Islet precursor cell (in vitro differentiated cells): ENCODE results near the gene FEM1B.

ENCODE experiments used
- DNase-seq: peaks from one replicate; pipeline ENCODE4 v3.0.0-alpha.2; 2018

Gene FEM1B

GRCh38 chr15:68261241-68261640, 16.3 kb upstream of the FEM1B start:
- DNase-seq, result no peak

DNA sequence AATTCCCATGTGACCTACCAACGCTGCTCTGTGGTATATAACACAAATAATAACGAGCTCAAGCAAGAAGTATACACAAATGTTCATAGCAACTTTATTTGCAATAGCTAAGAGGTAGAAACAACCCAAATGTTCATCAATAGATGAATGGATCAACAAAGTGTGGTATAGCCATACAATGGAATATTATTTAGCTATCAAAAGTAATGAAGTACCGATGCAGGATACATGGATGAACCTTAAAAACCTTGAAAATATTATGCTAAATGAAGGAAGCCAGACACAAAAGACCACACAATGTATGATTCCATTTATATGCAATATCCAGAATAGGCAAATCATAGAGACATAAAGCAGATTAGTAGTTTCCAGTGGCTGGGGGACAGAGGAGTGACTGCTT, 15.6 kb upstream of the FEM1B start:
- DNase-seq, result no peak

- DNase-seq, result no peak
Observed at GRCh38 chr15:68262514-68263356, 14.8 kb upstream of the FEM1B start.

GRCh38 chr15:68264282-68264681, 13.3 kb upstream of the FEM1B start:
- no peak for DNase-seq

- no peak for DNase-seq
Observed at GRCh38 chr15:68265081-68265480, 12.5 kb upstream of the FEM1B start.

DNA sequence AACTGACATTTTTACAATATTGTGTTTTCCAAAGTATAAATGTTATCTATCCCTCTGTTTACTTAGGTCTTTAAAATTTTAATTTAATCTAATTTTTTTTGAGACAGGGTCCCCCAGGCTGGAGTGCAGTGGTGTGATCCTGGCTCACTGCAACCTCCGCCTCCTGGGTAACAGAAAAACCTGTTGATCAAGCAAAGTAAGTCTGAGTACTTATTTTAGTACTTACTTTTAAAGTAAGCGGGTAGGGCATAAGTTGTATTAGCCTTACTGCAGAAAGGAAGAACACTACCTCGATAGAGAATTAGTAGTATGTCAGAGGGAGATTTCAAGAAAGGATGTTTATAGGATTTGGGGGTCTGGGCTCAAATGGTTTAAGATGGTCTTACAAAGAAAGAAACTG, 11.9 kb upstream of the FEM1B start:
- no peak for DNase-seq

DNA sequence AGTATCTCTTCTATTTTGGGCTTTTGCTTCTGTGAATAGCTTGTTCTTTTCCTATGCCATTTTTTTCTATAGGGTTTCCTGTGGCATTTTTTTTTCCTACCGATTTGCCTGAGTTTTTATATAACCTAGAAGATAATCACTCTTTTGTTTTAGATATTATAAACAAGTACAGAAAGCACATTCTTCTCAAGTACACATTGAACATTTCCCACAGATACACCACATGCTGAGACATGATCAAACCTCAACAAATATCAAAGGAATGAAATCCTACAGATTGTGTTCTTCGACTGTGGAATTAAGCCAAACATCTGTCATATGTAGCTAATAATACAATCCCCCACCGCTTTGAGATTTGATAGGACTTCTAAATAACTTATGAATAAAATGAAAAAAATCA, 9.1 kb upstream of the FEM1B start:
- no peak for DNase-seq

GRCh38 chr15:68271854-68272471, 5.6 kb upstream of the FEM1B start:
- DNase-seq, result peak; percentile 99

- no peak for DNase-seq
Observed at GRCh38 chr15:68272721-68273271, 4.7 kb upstream of the FEM1B start.

GRCh38 chr15:68274201-68274848, 3.2 kb upstream of the FEM1B start:
- DNase-seq, result no peak

GRCh38 chr15:68275165-68275746, 2.3 kb upstream of the FEM1B start:
- DNase-seq, result no peak

GRCh38 chr15:68276668-68277067, 877 bp upstream of the FEM1B start:
- no peak for DNase-seq

DNA sequence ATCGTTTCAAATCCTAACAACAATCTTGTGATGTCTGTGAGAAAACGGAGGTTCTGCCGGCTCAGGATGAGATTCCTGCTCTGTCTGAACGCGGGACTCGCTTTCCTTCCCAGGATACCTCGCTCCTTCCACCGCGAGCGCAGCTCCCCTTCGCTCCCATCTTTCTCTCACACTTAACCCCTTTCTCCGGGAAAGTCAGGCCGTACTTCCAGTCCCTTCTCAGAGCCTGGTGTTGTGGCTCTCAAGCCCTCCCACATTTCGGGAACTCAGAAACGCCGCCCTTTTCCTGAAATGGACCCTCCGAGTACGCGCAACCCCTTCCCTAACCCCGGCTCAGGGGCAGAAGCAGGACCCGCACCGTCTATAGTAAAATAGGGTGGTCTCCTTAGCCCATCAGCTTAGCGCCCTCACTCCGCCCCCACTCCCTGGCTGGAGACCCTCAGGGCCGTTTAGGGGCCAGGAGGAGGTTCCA, 378 bp upstream of the FEM1B start:
- DNase-seq, result peak; percentile 83

- no peak for DNase-seq
Observed at GRCh38 chr15:68278345-68278594, 725 bp downstream of the FEM1B start.

GRCh38 chr15:68278595-68279405, 1.3 kb downstream of the FEM1B start:
- DNase-seq, result no peak

DNA sequence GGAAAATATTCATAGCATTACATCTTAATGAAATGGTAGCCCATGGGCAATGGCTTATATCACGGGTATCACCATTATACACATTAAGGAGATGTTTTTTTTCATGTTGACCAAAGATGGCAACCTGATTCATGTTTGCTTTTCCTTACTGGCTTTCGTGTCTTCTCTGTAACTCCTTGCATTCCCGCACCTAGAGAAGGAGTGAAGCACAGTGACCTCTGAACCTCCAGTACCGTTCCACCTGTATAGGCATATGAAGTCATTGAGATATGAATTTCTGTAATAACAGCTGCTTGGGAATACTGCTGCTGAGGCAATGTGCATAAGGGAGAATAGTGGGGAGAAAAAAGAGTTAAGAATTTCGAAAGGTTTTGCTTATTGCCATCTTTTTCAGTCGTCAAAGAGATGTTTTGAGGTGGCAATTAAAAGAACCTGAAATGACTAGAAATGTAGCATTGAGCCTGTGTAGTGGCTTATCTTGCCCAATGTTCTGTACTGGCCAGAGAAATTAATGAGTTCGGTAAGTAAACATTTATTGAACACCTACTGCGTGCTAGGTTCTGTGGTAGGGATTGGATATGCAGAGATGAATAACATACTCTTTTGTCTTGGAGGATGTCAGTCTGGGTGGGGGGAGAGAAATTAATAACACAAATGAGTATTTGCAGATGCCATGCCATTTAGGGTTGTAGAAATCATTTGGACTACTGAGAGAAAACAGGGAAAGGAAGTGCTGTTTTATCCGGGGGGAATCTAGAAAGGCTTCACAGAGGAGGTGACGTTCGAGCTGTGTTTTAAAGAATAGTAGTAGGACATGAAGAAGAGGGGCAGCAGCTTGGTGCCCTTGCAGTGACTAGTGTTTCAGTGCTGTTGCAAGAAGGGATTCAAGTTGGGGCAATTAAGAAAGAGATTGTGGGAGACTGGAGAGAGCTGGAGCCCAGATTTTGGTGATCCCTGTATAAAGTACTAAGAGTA, 2.5 kb downstream of the FEM1B start:
- no peak for DNase-seq

GRCh38 chr15:68281008-68281407, 3.5 kb downstream of the FEM1B start:
- no peak for DNase-seq

GRCh38 chr15:68283401-68283800, 5.9 kb downstream of the FEM1B start:
- no peak for DNase-seq

DNA sequence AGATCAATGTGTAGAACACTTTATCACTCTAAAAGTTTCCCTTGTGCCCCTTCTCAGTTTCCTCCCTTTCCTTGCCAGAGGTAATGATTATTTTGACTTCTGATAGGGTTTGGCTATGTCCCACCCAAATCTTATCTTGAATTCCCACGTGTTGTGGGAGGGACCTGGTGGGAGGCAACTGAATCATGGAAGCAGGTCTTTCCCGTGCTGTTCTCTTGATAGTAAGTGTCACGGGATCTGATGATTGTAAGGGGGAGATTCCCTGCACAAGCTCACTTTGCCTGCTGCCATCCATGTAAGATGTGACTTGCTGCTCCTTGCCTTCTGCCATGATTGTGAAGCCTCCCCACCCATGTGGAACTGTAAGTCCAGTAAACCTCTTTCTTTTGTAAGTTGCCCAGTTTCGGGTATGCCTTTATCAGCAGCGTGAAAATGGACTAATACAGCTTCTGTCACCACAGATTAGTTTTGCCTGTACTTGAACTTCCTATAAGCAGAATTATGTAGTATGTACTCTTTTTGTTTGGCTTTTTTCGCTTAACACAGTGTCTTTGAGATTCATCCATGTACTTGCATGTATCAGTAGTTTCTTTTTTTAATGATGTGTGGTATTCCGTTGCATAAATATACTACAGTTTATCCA, 7.2 kb downstream of the FEM1B start:
- no peak for DNase-seq

GRCh38 chr15:68285259-68285980, 7.9 kb downstream of the FEM1B start:
- no peak for DNase-seq
